HG03039 (cell line): Measurements from ENCODE around the gene HOXD4.

Experiments used
- ATAC-seq: cut with Tn5 transposase; IDR thresholded peaks from one replicate; pipeline ENCODE4 v1.9.1; 2021; ENCODE audit warnings: mild to moderate bottlenecking, moderate library complexity; ENCODE audit not compliant: unreplicated experiment

The HOXD4 gene

GRCh38 chr2:176187899-176188773 lies 36.8 kb downstream of the HOXD4 start, which contains the start of gene HOXD1:
Gene HOXD1 (plus strand): TSS chr2:176188668. CDS start chr2:176188802, 134 bp downstream.
- ATAC-seq = no peak

DNA sequence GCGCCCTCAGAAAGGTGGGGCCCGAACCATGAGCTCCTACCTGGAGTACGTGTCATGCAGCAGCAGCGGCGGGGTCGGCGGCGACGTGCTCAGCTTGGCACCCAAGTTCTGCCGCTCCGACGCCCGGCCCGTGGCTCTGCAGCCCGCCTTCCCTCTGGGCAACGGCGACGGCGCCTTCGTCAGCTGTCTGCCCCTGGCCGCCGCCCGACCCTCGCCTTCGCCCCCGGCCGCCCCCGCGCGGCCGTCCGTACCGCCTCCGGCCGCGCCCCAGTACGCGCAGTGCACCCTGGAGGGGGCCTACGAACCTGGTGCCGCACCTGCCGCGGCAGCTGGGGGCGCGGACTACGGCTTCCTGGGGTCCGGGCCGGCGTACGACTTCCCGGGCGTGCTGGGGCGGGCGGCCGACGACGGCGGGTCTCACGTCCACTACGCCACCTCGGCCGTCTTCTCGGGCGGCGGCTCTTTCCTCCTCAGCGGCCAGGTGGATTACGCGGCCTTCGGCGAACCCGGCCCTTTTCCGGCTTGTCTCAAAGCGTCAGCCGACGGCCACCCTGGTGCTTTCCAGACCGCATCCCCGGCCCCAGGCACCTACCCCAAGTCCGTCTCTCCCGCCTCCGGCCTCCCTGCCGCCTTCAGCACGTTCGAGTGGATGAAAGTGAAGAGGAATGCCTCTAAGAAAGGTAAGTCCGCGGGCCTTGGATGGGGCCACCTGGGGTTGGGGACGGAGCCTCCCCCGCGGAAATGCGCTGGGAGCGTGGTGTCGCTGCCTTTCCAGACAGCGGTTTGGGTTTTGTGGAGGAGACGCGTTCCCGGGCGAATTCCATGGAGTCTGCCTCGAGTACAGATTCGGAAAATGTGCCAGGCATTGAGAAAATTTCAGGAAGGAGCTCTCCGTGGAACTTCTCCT lies 37.7 kb downstream of the HOXD4 start:
- ATAC-seq = no peak

DNA sequence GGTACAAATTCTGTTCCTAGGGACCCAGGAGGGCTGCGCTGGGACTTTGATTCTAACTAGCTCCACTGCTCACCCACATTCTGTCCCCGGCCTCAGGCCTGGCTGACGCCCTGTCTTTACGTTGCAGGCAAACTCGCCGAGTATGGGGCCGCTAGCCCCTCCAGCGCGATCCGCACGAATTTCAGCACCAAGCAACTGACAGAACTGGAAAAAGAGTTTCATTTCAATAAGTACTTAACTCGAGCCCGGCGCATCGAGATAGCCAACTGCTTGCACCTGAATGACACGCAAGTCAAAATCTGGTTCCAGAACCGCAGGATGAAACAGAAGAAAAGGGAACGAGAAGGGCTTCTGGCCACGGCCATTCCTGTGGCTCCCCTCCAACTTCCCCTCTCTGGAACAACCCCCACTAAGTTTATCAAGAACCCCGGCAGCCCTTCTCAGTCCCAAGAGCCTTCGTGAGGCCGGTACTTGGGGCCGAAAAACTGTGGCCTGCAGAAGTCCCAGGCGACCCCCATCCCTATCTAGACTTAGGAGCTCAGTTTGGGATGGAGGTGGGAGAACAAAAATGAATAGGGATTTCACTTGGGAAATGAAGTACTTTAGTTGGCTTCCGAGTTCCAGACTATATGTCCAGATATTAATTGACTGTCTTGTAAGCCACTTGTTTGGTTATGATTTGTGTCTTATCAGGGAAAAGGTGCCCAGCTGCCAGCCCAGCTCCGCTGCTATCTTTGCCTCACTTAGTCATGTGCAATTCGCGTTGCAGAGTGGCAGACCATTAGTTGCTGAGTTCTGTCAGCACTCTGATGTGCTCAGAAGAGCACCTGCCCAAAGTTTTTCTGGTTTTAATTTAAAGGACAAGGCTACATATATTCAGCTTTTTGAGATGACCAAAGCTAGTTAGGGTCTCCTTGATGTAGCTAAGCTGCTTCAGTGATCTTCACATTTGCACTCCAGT lies 38.6 kb downstream of the HOXD4 start:
- ATAC-seq = no peak

- no peak for ATAC-seq
Measured at GRCh38 chr2:176192351-176192750, 41.0 kb downstream of the HOXD4 start.

- no peak for ATAC-seq
Measured at GRCh38 chr2:176193048-176193447, 41.7 kb downstream of the HOXD4 start.

DNA sequence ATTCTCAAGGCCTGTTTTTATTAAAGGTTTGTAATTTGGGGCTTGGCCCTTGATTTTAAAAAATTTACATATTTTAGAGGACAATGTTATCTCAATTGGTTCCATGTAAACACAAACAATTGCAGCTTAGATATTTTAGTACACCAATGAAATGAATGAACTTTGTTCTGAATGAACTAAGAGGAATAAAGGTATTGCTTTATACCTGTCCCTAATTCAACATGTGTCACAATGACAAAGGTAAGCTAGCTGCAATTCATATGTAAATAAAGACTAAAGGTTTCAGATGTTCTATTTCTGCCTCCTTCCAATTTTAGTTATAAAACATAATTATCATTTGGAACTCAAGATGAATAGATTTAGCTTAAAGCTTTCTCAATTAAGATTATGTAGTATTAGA lies 48.6 kb downstream of the HOXD4 start:
- ATAC-seq = no peak

- ATAC-seq = no peak
Measured at GRCh38 chr2:176200971-176201370, 49.6 kb downstream of the HOXD4 start.

DNA sequence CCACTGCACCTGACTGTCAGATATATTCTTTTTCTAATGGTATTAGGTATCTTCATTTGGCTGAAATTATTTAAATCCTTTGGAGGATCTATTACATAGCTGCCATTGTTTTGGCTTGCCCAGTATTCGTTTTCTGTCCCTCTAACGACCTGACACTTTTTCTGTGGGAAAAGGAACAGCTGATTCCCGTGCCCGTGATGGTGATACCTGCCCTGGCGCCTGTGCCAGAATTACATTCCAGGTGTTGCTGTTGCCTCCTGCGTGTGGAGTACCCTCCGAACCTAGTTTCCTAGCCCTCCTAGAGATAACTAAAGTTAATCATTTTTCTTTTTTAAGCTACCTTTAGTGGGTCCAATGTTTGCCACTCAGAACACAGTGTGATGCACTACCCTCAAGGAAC lies 51.1 kb downstream of the HOXD4 start:
- ATAC-seq = no peak
